GM12874 (cell line): ENCODE data around the gene MMP20.

Experiments used
- CTCF ChIP-seq: IDR thresholded peaks from 2 replicates; pipeline ENCODE4 v1.5.1; 2011; ENCODE audit warnings: low read depth, mild to moderate bottlenecking, control low read depth, low read length, moderate library complexity; ENCODE audit not compliant: insufficient read depth

The MMP20 gene

GRCh38 chr11:102614031-102614430 lies 11.1 kb downstream of the MMP20 start:
- no peak for TF ChIP-seq CTCF

GRCh38 chr11:102613450-102613849 lies 11.7 kb downstream of the MMP20 start:
- TF ChIP-seq CTCF, result no peak

- TF ChIP-seq CTCF, result no peak
Observed at GRCh38 chr11:102611291-102611690, 13.8 kb downstream of the MMP20 start.

- TF ChIP-seq CTCF, result no peak
Observed at GRCh38 chr11:102610200-102610599, 14.9 kb downstream of the MMP20 start.

- TF ChIP-seq CTCF, result no peak
Observed at GRCh38 chr11:102608699-102609098, 16.4 kb downstream of the MMP20 start.

- TF ChIP-seq CTCF, result no peak
Observed at GRCh38 chr11:102604875-102605274, 20.3 kb downstream of the MMP20 start.

- TF ChIP-seq CTCF, result no peak
Observed at GRCh38 chr11:102604011-102604410, 21.1 kb downstream of the MMP20 start.

- no peak for TF ChIP-seq CTCF
Observed at GRCh38 chr11:102603576-102603975, 21.6 kb downstream of the MMP20 start.
